NCI-H510A (cell line): Measurements from ENCODE around the gene COL28A1.
"Not testable (repeated sequence)": the region's sequence is repeated elsewhere in the genome, so short reads cannot be mapped to it uniquely, and the experiment has no call there.

ENCODE experiments used
- DNase-seq: peaks from one replicate; lab custom pipeline; 2025; lab: John Stamatoyannopoulos, UW

COL28A1 gene

GRCh38 chr7:7561591-7561990, 25.9 kb upstream of the COL28A1 start:
- DNase-seq: not testable (repeated sequence)

- no peak for DNase-seq
Measured at GRCh38 chr7:7557252-7557651, 21.6 kb upstream of the COL28A1 start.

DNA sequence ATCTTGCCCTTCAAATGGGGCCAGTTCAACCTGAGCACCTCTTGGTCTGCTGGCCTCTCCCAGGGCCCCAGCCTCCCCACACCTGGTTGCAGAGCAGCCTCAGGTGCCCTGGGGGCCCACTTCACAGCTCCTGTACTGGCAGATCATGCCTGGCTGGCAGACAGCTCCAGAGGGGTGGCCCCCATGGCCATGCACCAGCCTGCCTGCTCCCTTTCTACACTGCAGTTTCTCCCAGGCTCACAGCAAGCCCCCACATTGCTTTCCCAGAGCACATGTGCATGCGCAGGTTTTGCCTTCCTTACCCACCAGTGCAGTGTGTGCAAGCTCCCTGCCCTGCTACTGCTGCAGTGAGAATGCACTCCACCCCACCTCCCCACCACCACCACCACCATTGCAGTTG, 21.2 kb upstream of the COL28A1 start:
- no peak for DNase-seq

DNA sequence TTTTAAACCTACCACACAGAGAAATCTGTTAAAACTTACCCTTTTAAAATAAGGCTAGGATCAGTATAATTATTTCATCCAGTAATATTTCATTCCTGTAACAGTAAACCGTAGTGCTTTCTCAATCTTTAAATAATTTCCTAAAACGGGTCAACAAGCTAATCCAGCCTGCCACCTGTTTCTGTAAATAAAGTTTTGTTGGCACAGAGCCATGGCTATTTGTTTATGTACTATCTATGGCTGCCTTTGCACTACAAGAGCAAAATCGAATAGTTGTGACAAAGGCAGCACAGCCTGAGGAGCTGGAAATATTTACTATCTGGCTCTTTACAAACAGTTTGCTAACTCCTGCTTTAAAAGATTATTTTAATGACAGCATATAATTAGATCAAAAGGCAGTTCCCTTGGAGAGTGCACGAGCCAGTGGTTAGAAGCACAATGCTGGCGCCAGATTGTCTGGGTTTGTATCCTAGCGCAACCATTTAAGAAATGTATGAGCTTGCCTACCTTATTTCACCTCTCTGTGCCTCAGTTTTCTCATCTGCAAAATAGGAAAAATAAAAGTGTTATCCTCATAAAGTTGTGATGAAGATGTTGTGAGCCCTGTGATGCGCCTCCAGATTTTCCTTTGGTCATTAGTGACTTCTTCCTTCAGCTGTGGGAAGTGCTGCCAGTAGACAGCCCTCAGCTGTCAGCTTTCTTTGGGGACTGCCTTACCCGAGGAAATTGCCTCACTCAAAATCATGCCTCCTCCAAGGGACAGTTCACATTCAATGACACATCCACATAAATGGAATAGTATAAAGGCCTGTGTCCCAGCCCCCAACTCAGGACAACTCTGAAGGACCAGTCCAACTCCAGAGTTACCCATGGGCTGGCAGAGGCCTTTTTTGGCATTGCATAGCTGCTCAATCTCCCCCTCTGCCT, 19.2 kb upstream of the COL28A1 start:
- DNase-seq: peak; percentile 13

GRCh38 chr7:7554021-7554432, 18.4 kb upstream of the COL28A1 start:
- DNase-seq: no peak

DNA sequence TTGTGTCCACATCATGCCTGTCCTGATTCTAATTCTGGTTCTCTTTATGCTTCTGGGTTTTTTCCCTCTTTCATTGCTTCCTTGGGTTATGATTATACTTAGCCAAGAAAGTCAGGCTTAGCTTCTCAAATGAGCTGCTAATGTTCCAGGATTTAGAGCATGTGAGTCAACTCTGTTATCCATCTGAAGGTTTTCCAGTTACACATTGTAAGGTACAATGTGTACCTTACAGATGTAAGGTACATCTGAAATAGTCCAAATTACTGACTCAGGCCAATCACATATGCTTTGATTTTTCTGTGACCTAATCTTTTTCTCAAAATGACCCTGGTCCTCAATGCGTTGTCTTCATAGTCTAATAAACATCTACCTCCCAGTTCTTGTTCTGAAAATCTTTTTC, 17.7 kb upstream of the COL28A1 start:
- no peak for DNase-seq

- no peak for DNase-seq
Measured at GRCh38 chr7:7552199-7552598, 16.5 kb upstream of the COL28A1 start.

- no peak for DNase-seq
Measured at GRCh38 chr7:7550663-7551062, 15.0 kb upstream of the COL28A1 start.

DNA sequence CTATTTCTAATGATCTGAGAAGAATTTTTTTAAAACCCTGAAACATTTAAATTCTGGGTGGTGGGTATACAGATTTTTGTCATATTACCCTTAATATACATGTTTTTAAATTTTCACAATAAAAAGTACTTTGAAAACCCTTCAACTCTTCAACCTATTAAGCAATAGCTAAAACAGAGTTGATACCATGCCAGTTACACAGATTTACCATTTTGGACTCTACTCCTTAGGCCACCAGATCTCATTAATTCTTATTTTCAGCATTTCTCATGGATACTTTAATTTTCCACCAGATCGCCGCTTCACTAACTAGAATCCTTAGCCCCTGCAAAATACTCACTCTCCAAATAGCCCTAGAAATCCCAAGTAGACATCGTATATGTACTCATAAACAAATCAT, 12.7 kb upstream of the COL28A1 start:
- no peak for DNase-seq

GRCh38 chr7:7542251-7542835, 6.7 kb upstream of the COL28A1 start:
- no peak for DNase-seq

- no peak for DNase-seq
Measured at GRCh38 chr7:7539711-7540110, 4.0 kb upstream of the COL28A1 start.

- no peak for DNase-seq
Measured at GRCh38 chr7:7539152-7539551, 3.5 kb upstream of the COL28A1 start.

DNA sequence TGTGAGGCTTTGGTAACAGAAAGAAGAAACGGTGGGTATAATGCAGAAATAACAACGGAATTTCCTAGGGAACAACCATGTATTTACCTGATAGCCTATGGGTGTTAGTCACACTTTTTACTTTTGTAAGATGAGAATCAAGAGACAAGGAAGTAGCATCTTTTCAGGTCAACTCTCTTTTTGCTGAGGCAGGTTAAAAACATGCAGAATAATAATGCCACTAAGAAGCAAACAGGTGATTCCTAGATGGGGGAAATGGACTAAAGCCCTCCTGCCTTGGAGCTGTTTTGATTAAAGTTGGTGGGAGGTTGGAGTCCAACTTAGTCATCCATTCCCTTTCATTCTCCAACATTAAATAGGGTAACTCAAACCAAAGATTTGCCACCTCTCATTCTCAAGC, 2.0 kb upstream of the COL28A1 start:
- DNase-seq: no peak

GRCh38 chr7:7536396-7537019, 835 bp upstream of the COL28A1 start:
- DNase-seq: no peak

DNA sequence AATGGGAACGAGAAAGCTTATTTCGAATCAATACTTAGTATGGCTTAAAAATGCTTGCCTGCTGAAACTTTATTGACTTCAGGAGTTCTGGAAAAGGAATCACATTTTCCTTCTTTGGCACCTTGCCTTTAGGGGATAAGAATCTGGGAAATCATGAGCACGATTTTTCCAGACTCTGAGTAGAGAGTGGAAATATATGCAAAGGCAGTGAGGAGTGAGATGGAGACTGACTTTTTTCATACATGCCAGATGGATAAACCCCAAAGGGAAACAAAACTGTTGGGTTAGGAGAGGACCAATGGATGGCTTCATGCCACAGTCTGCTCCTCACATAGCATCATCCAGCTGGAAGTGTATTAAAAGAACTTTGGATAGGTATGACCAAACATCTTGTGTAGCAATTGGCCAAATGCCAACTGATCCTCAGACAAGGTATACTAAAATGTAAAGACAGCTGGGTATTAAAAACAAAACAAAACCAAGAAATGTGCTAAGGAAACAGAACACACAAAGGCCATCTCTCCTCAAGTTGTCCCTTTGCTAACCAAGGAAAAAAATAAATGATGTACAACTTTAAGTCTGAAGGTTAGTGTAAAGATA, 1.7 kb downstream of the COL28A1 start:
- DNase-seq: no peak

- DNase-seq: peak; percentile 81
Measured at GRCh38 chr7:7529328-7529727, 6.3 kb downstream of the COL28A1 start.

- no peak for DNase-seq
Measured at GRCh38 chr7:7527047-7527446, 8.6 kb downstream of the COL28A1 start.

DNA sequence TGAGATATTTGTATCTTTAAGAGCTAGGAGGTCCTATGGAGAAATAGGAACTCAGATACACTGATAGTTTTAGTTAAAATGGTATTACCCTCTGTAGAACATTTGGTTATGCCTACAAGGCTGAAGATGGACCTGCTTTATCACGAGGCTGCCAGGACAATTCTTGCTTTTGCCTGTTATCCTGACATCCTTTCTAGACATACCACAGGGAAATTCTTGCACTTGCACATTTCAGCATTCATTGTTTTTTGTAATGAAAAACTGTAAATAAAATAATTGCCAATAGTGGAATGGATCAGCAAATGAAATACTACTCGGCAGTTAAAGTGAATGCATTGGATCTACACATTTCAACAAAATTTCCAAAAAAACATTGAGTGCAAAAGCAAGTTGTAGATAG, 9.7 kb downstream of the COL28A1 start:
- no peak for DNase-seq

DNA sequence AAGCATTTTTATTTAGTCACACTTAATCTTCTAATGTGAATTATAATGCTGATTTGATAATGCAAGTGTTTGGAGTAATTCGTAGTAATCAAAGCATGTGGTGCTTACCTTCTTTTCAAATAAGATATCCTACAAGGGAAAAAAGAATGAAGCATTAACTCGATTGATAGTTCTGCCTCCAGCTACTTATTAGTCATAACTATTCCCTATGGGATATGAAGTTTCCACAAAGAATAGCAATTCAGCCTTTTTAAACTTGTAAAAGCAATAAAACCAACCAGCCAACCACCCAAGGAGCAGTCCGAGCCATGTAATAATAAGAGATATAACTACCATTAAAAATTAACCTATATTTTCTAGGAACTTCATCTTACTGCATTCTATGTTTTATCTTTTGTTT, 11.6 kb downstream of the COL28A1 start:
- DNase-seq: no peak

GRCh38 chr7:7522421-7522820, 13.3 kb downstream of the COL28A1 start:
- no peak for DNase-seq

DNA sequence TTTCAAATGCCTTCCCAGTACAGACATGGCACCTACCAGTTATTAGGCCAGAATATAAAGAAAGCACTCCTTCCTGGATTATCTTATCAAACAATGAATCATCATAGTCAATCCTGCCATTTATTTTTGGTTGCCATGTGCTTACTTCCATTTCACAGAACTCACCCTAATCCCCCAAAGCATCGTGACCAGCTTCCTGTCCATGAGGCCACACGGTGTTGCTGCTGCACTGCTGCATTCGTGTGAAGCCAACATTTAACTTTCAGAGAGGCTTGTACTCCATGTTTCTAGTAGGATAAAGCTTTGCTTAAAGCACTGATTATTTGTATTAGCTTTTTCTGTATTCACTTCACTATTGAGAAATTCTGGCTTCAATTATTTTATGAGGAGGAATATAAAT, 14.4 kb downstream of the COL28A1 start:
- DNase-seq: no peak

DNA sequence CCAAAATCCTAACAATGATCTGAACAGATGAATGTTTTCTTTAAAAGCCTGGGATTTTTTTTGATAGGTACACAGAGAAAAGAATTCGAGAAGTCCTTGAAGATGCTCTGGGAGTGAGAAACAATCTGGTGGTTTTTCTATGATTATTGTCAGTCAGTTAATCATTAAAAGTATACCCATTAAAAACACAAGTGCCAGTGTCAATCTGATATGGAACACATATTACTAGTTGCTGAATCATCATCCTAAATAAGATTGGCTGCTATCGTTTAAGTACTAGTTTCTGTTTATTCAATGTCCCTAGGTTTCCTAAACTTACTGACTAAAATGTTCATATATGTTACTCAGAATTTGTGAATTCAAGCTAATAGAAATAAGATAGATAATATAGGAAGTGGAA, 16.1 kb downstream of the COL28A1 start:
- DNase-seq: no peak

- DNase-seq: no peak
Measured at GRCh38 chr7:7519056-7519455, 16.6 kb downstream of the COL28A1 start.
